RPMI7951 (cell line): ENCODE measurements around the gene LINC01488. TPM values are rescaled to one million over a fixed set of nuclear protein-coding genes. Genes with fewer than 3 reads are reported as not detected.

Experiments
- DNase-seq: peaks from one replicate; pipeline ENCODE4 v3.0.0-alpha.2; 2012; ENCODE audit warnings: low read depth
- total RNA-seq: library from RNA; depleted of rRNA; stranded (reverse); fragments of >200 nt; shearing (Covaris generic); gene quantifications from 2 replicates; pipeline ENCODE4 v1.2.3, GENCODE V29; 2014

LINC01488 gene
- total RNA-seq, 1 experiment from 2014 or later = not detected

DNA sequence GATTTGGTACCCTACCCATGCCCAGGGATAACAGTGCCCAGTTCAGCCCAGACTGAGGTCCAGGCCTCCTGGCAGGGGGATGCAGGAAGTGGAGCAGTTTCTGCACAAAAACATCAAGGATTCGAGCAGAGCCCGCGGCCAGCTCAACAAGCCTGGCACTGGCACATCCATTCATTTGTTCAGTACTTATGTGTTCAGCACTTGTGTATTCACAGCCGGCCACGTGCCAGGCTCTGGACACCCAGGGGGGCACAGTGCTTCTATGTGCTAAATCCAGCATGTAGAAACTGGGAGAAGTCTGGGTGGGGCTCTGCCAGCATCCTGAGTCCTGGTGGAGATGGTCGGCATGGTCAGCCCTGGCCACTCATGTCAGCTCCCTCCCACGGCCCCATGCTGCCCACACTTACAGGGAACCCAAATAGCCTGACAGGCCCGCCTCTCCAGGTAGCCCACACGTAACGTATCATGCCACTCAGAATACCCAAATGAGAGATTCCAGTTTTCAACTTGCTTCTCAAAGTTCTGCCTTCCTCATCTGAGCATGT lies 28.5 kb downstream of the LINC01488 start:
- no peak for DNase-seq

- peak; percentile 32 for DNase-seq
Observed at GRCh38 chr11:69510471-69511357, 29.3 kb downstream of the LINC01488 start.

DNA sequence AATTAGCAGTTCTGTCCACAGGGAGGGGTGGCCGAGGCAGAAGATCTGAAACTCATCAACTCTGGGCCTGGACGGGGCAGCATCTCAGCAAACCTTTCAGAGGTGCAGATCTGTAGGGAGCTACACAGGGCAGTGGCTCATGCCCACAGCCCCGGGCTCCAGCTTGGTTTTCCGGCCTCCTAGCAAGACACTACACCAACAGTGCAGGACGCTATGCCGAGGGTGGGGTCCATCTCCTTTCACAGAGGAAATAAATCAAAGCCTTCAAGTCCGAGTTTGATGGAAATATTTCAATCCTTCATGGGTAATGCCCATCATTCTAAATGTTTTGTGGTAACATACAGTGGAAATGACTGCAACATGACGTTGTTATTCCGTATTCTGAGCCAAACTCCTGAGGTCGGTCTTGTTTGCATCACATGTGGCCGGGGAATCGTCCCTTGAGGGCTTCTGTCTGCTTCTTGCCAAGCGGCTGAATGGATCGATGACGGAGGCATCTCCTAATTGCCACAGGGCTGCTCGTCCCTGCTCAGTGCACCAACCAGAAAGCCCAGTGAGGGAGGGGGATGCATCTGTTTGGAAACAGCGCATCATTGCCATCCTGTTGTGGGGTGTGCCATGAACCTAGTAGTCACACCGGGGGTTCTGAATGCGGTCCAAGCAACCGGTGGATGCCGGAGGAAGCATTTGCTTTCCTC lies 30.0 kb downstream of the LINC01488 start:
- peak; percentile 92 for DNase-seq

GRCh38 chr11:69512136-69512535 lies 30.7 kb downstream of the LINC01488 start:
- no peak for DNase-seq

DNA sequence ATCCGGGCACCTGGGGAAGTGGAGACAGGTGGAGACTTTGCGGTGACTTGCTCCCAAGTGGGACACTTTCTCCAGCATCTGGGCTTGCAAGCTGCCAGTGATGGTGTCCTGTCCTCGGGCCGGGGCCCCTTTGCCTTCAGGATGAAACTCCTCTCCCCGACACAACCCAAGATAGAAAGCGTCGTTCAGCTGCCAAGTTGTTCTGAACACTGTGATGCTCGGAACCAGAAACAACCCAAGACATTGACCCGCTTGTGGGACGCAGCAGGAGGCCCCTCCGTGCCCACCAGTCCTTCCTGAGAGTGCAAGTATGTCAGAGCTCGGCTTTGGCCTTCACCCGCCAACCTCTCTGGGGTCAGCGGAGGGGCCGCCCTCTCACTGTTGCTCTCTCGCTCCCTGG lies 31.3 kb downstream of the LINC01488 start:
- no peak for DNase-seq

DNA sequence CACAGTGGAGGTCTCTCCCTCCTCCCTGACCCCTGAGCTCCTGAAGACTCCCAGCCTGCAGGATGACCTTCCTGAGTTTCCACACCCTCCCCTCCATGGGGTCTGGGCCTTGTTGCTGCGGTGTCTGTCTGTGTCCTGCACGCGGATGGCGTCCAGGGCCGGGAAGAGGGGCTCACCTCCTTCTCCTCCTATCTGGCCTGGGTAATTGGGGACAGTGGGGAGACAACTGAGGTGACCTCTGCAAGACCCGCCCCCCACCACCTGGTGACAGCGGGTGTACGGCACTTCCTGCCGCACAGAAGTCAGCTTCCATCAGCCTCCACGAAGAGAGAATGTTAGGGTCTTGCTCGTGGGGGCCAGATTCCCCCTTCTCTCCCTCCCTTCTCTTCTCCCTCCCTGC lies 31.7 kb downstream of the LINC01488 start:
- DNase-seq = no peak

DNA sequence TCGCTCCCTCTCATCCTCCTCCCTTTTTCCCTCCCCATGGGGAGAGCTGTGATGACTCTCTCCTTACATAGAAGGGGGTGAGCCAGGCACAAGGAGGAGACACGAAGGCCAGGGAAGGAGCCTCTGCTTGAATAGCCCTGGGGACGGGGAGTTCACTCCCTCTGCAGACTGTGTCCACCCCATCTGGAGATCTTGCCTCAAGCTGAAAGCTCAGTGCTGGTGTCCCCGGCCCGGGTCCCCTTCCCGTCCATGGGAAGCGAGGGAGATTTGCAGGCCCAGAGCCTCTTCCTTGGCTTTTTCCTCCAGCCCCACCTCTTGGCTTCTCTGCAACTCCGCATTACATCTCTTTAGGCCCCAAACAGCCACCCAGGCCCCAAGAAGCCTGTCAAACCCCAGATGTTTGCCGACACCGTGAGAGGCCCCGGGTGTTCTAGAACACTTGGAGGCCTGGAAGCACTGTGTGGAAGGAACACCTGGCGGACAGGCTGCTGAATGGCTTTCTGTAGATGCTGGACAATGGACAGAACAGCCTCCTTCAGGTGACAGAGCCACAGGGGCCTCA lies 32.3 kb downstream of the LINC01488 start:
- DNase-seq = no peak

DNA sequence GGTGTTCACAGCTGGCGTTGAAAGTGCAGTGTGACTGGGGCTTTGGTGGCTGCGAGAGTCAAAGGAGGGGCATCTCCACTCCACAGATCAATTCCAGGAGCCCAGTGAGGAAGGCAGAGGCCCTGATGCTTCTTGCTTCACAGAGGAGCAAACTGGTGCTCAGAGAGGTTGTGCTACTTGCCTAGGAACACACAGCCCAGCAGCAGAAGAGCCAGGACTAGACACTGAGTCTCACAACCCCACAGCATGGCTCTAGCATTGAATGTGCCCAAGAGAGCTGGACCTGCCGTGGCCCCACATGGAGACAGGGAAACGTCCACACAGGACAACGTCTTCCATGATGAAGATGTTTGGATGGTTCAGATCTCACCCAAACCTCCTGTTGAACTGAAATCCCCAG lies 33.3 kb downstream of the LINC01488 start:
- DNase-seq = no peak

- DNase-seq = no peak
Observed at GRCh38 chr11:69515271-69516245, 34.1 kb downstream of the LINC01488 start.

DNA sequence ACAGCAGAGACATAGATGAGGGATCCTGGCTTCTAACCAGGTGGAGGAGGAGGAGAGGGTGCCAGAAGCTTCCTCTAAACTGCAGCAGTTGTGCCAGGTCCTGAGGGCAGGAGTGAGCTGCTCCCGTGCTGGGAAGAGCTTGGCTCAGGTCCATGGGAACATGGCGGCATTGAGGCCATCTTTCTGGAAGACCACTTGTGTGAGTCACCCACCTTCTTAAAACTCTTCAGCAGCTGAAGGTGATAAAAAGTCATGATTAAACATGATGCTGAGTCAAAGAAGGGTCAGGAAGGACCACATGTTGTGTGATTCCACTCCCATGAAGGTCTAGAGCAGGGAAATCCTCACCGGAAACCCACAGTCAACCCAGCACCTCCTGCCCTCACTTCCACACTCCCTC lies 35.1 kb downstream of the LINC01488 start:
- peak; percentile 99 for DNase-seq

GRCh38 chr11:69518081-69518950 lies 36.9 kb downstream of the LINC01488 start:
- peak; percentile 93 for DNase-seq

DNA sequence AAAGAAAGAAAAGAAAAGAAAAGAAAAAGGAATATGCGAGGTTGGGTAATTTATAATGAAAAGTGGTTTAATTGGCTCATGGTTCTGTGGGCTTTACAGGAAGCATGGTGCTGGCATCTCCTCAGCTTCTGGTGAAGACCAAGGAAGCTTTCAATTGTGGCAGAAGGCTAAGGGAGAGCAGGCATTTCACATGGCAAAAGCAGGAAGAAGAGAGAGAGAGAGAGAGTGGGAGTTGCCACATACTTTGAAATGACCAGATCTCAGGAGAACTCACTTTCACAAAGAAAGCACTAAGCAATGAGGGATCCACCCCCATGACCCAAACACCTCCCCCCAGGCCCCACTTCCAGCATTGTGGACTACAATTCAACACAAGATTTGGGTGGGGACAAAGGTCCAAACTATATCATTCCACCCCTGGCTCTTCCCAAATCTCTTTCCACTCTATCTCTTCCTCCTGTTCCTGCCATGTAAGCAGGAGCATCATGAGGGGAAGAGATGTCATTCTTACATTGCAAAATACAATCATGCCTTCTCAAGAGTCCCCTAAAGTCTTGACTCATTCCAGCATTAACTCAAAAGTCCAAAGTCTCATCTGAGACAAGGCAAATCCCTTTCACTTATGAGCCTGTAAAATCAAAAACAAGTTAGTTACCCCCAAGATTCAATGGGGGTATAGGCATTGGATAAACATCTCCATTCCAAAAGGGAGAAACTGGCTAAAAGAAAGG lies 38.9 kb downstream of the LINC01488 start:
- peak; percentile 34 for DNase-seq

DNA sequence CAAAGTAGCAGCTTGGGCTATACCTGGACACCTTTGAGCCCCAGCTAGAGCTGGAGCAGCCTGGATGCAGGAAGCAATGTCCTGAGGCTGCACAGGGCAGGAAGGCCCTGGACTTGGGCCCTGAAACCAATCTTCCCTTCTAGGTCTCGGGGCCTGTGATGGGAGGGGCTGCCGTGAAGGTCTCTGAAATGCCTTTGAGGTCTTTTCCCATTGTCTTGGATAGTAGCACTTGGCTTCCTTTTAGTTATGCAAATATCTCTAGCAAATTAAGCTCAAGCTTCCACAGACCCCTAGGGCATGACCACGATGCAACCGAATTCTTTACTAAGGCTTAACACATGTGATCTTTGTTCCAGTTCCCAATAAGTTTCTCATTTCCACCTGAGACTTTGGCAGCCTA lies 40.0 kb downstream of the LINC01488 start:
- peak; percentile 76 for DNase-seq

GRCh38 chr11:69523453-69523852 lies 42.0 kb downstream of the LINC01488 start:
- no peak for DNase-seq

GRCh38 chr11:69524291-69524882 lies 42.9 kb downstream of the LINC01488 start:
- peak; percentile 97 for DNase-seq

DNA sequence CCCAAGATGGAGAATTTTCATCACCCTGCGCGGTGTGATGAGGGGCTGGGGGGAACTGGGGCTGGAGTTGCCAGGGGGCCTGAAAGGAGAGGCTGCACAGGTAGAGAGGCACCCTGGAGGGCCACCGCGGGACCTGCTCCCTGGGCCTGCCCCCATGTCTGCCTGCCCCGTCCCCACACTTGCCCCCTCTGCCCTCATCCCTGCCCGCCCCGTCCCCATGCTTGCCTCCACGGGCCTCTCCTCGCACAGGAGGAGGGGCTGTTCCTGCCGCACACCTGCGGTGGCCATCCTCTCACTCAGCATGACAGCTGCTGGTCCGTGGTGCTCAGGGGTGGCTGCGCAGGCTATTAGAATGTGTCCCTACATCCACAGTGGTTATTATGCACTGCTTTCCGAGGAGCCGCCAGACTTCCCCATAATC lies 43.5 kb downstream of the LINC01488 start:
- DNase-seq = no peak

DNA sequence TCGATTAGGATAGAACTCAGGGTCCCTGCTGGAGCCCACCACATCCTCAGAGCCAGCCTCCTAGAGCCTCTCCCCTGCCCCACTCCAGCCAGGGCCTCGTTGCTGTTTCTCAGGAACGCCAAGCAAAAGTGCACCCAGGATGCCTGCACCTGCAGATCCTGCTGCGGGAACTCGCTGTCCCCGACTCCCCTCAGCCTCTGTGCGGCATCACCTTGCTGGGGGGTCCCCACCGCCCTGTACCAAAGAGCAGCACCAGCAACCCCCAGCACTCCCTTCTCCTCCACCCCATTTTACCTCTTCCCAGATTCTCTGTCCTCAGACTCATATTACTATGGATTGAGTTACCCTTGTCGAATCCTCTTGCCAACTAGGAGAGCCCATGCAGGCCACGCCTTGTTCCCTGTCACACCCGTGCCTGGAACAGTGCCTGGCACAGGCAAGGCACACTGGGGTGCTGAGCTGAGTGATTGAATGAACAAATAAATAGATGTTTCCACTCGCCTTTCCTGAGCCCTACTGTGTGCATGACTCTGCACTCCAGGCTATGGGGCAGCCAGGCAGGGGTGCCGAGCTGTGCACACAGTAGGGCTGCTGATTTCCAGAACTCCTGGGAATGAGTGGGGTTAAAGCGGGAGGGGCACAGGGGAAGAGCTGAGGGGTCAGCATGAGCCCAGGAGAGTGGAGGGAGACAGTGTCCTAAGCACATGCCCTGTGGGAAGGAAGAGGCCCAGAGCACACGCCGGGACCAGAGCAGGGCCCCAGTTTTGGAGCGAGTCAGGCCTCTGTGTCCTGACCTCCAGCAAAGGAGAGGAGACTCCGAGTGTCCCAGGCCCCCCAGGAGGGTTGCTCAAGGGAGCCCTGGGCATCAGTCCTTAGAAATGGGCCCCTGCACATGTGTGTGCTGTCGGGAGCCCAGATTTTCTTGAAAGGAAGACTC lies 44.3 kb downstream of the LINC01488 start:
- DNase-seq = no peak

GRCh38 chr11:69526453-69526810 lies 45.0 kb downstream of the LINC01488 start:
- DNase-seq = no peak
